GM12872 (cell line): ENCODE data around the gene PCDHAC1.

Experiments
- CTCF ChIP-seq: IDR thresholded peaks from 3 replicates; pipeline ENCODE4 v1.5.1; 2011; ENCODE audit warnings: low read depth, mild to moderate bottlenecking, low read length, moderate library complexity; ENCODE audit not compliant: insufficient read depth

The PCDHAC1 gene

DNA sequence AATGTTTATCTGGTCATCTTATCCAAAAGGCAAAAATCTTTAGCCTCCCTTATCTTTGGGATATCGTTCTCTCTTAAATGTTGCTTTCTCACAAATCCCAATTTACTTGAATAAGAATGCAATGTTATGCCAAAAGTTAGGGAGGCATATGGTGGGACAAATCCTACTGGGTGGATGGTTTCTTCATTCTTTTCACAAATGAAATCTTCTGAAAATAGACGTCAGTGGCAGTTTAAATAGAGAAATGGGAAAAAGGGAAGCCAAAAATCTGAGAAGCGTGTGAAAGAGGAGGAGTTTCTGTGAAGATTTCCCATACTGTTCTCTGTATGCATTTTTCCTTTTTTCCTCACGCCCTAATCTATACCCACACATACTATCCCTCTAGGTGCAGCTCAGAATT lies 2.5 kb upstream of the PCDHAC1 start:
- TF ChIP-seq CTCF, result no peak

DNA sequence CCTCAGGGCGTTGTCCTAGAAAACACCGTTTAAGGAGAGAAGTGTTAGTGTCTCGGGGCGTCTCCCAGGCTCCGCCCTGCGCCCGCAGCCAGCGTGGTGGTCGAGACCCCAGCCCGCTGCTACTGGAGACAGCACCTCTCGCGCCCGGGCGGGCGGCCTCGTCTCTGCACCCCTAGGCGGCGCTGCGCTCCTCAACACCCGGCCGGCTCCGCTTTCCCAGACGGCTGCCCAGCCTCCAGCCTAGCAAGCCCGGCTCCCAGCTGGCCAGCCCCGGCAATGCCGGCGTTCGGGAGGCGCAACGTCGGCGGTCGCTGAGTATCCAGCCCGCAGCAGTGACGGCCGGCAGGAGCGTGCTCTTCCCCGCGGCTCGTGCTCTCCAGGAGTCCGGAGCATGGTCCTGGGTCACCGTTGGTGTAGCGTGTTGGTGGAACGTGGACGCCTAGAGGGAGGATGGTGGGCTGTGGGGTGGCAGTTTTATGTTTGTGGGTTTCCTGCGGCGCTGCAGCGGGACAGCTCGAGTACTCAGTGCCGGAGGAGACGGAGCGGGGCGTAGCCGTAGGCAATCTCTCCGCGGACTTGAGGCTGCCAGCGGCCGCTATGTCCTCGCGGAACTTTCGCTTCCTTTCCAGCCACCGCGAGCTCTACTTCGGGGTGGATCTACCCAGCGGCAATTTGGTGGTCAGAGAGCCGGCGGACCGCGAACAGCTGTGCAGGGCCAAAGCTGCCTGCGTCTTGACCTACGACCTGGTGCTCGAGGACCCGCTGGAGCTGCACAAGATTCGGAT lies 536 bp downstream of the PCDHAC1 start:
- 0 out of 3 replicates have a peak, but pooled peaks have one; percentile 13 for TF ChIP-seq CTCF

DNA sequence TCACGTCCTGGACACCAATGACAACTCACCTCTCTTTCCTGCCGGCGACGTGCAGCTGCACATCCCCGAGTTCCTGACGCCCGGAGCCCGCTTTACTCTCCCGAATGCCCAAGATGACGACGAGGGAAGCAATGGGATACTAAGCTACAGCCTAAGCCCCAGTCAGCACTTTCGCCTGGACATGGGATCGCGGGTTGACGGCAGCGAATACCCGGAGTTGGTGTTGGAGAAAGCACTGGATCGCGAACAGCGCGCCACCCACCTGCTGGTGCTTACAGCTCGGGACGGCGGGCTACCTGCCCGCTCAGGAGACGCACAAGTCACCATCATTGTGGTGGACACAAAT lies 1.1 kb downstream of the PCDHAC1 start:
- no peak for TF ChIP-seq CTCF

DNA sequence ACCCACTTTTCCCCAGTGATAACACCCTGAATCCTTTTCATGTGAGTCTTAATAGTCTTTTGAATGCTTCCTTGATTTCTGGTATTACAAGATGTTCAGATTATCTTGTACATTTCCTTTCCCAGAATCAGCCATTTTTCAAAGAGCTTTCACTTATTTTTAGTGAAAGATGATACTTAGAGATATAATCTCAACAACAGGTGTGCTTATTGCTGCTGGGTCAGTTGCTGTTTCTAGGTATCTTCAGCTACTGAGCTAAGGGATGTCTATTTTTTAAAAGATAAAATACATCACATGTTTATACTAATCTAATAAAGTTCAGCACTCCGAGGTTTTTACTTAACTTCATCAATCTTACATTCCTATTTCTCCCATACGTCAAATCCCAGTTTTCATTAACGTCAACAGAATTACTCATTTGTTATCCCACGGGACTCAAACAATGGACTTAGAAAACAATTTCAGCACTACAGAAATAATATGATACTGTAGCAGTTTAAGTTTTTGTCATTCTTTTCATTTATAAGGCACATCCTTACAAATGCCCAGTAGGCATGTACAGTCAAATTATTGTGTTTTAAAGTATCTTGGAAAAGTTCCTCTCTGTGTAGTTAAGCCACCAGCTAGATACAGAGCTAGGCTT lies 9.0 kb downstream of the PCDHAC1 start:
- no peak for TF ChIP-seq CTCF

GRCh38 chr5:140946578-140946977 lies 20.5 kb downstream of the PCDHAC1 start:
- no peak for TF ChIP-seq CTCF

GRCh38 chr5:140951636-140952035 lies 25.5 kb downstream of the PCDHAC1 start:
- TF ChIP-seq CTCF, result no peak

- TF ChIP-seq CTCF, result no peak
These were observed 27.1 kb downstream of the PCDHAC1 start for GRCh38 chr5:140953234-140953633.
